OCI-LY1 (cell line): Measurements from ENCODE around the gene CRTC3.

Experiments
- H2AFZ ChIP-seq: fragments of 200-600 bp; sonication (generic), shearing (Covaris generic); 2 replicates; pipeline ENCODE4 v1.6.0; 2014; ENCODE audit warnings: antibody characterized with exemption, mild to moderate bottlenecking, low read length
- H3F3A ChIP-seq: fragments of 200-600 bp; sonication (generic), shearing (Covaris generic); 2 replicates; pipeline ENCODE4 v1.6.0; 2014; ENCODE audit warnings: mild to moderate bottlenecking, antibody characterized with exemption, low read length, moderate library complexity; ENCODE audit not compliant: insufficient read depth
- H3K27ac ChIP-seq: fragments of 200-600 bp; sonication (generic); 2 replicates; pipeline ENCODE4 v1.5.1; 2014; ENCODE audit warnings: low read length, mixed run types, mild to moderate bottlenecking, low read depth; ENCODE audit not compliant: poor library complexity, severe bottlenecking
- H3K27me3 ChIP-seq: fragments of 200-600 bp; sonication (generic); 2 replicates; pipeline ENCODE4 v1.6.0; 2014; ENCODE audit warnings: antibody characterized with exemption, mild to moderate bottlenecking, low read length, moderate library complexity; ENCODE audit not compliant: insufficient read depth
- H3K36me3 ChIP-seq: fragments of 200-600 bp; sonication (generic); 2 replicates; pipeline ENCODE4 v1.6.1; 2014; ENCODE audit warnings: mild to moderate bottlenecking, antibody characterized with exemption, low read length, moderate library complexity, mixed read lengths; ENCODE audit not compliant: insufficient read depth
- H3K4me1 ChIP-seq: fragments of 200-600 bp; sonication (generic); 2 replicates; pipeline ENCODE4 v1.5.1; 2014; ENCODE audit warnings: mild to moderate bottlenecking, low read length, moderate library complexity; ENCODE audit not compliant: insufficient read depth, severe bottlenecking
- H3K4me2 ChIP-seq: fragments of 200-600 bp; sonication (generic), shearing (Covaris generic); 2 replicates; pipeline ENCODE4 v1.6.1; 2014; ENCODE audit warnings: low read length
- H3K4me3 ChIP-seq: fragments of 200-600 bp; sonication (generic); 2 replicates; pipeline ENCODE4 v1.5.1; 2014; ENCODE audit warnings: low read length, low read depth, mild to moderate bottlenecking, mixed read lengths; ENCODE audit not compliant: poor library complexity, severe bottlenecking
- H3K79me2 ChIP-seq: fragments of 200-600 bp; shearing (Covaris generic); 2 replicates; pipeline ENCODE4 v1.6.1; 2016; ENCODE audit warnings: mixed run types, low read length, mixed read lengths; ENCODE audit not compliant: insufficient read depth
- H3K9ac ChIP-seq: fragments of 200-600 bp; sonication (generic), shearing (Covaris generic); 2 replicates; pipeline ENCODE4 v1.6.1; 2014; ENCODE audit warnings: mild to moderate bottlenecking, low read length, mixed read lengths
- H3K9me2 ChIP-seq: fragments of 200-600 bp; sonication (generic), shearing (Covaris generic); 2 replicates; pipeline ENCODE4 v1.6.1; 2014; ENCODE audit warnings: low read depth, mild to moderate bottlenecking, low read length, mixed read lengths
- H3K9me3 ChIP-seq: fragments of 200-600 bp; shearing (Covaris generic); 2 replicates; pipeline ENCODE4 v1.6.1; 2014; ENCODE audit warnings: low read length, mixed read lengths
- H4K20me1 ChIP-seq: fragments of 200-600 bp; sonication (generic), shearing (Covaris generic); 2 replicates; pipeline ENCODE4 v1.6.0; 2016; ENCODE audit warnings: mild to moderate bottlenecking, low read length; ENCODE audit not compliant: insufficient read depth
- CTCF ChIP-seq: fragments of 200-600 bp; sonication (generic), shearing (Covaris generic); IDR thresholded peaks from 2 replicates; pipeline ENCODE4 v1.5.1; 2017; ENCODE audit warnings: mild to moderate bottlenecking, antibody characterized with exemption, low read length, moderate library complexity, mixed read lengths
- EZH2 ChIP-seq: fragments of 200-600 bp; sonication (generic), shearing (Covaris generic); IDR thresholded peaks from 2 replicates; pipeline ENCODE4 v1.8.0; 2017; ENCODE audit warnings: borderline replicate concordance, mixed run types, mild to moderate bottlenecking, antibody characterized with exemption, low read length, moderate library complexity, mixed read lengths

Gene CRTC3

GRCh38 chr15:90493647-90494046 lies 36.1 kb upstream of the CRTC3 start:
- H2AFZ ChIP-seq = no peak overlapping the region
- no peaks in the 10 kb centered on the region for H3K9me2 ChIP-seq
- H3K4me1 ChIP-seq = no peaks in the 10 kb centered on the region
- no peak overlapping the region for H3K4me2 ChIP-seq
- H3K36me3 ChIP-seq = peaks cover 82% of the 10 kb centered on the region
- no peaks in the 10 kb centered on the region for H3K27me3 ChIP-seq
- TF ChIP-seq CTCF = no peak
- TF ChIP-seq EZH2 = no peak
- no peak overlapping the region for H3K4me3 ChIP-seq
- no peaks in the 10 kb centered on the region; the same call in 1 of the 2 replicates for H3F3A ChIP-seq
- no peaks in the 10 kb centered on the region for H3K9me3 ChIP-seq
- H3K9ac ChIP-seq = no peak overlapping the region
- no peak overlapping the region for H3K27ac ChIP-seq
- no peaks in the 10 kb centered on the region for H4K20me1 ChIP-seq
- no peaks in the 10 kb centered on the region for H3K79me2 ChIP-seq

GRCh38 chr15:90495067-90495466 lies 34.7 kb upstream of the CRTC3 start:
- Histone ChIP-seq H3K27ac (no peak overlapping the region), H3K4me3 (no peak overlapping the region), H3K4me1 (no peaks in the 10 kb centered on the region), H2AFZ (no peak overlapping the region), H3K4me2 (no peak overlapping the region), H3K36me3 (peaks cover 82% of the 10 kb centered on the region), H3K9me3 (no peaks in the 10 kb centered on the region), H3K79me2 (no peaks in the 10 kb centered on the region), H3K9ac (no peak overlapping the region), H3K9me2 (no peaks in the 10 kb centered on the region), H3K27me3 (no peaks in the 10 kb centered on the region), H4K20me1 (no peaks in the 10 kb centered on the region), H3F3A (no peaks in the 10 kb centered on the region; the same call in 1 of the 2 replicates)
- TF ChIP-seq EZH2 = no peak
- no peak for TF ChIP-seq CTCF

- H3K79me2 ChIP-seq = no peaks in the 10 kb centered on the region
- H3K4me3 ChIP-seq = no peak overlapping the region
- no peaks in the 10 kb centered on the region for H3K9me2 ChIP-seq
- no peaks in the 10 kb centered on the region; the same call in 1 of the 2 replicates for H3F3A ChIP-seq
- no peaks in the 10 kb centered on the region for H4K20me1 ChIP-seq
- no peak overlapping the region for H3K4me2 ChIP-seq
- no peaks in the 10 kb centered on the region for H3K27me3 ChIP-seq
- no peaks in the 10 kb centered on the region for H3K4me1 ChIP-seq
- no peaks in the 10 kb centered on the region for H3K9me3 ChIP-seq
- peaks cover 77% of the 10 kb centered on the region for H3K36me3 ChIP-seq
- TF ChIP-seq EZH2 (no peak), CTCF (no peak)
- H2AFZ ChIP-seq = no peak overlapping the region
- H3K9ac ChIP-seq = no peak overlapping the region
- no peak overlapping the region for H3K27ac ChIP-seq
Observed at GRCh38 chr15:90496791-90497190, 32.9 kb upstream of the CRTC3 start.
